ENCODE results near the gene CFAP221. TPM values are rescaled to one million over a fixed set of nuclear protein-coding genes. Genes with fewer than 3 reads are reported as not detected.
"Not testable (repeated sequence)": the region's sequence is repeated elsewhere in the genome, so short reads cannot be mapped to it uniquely, and the experiment has no call there.

The CFAP221 gene
- total RNA-seq, 3 donors from 2014 or later = not detected

DNA sequence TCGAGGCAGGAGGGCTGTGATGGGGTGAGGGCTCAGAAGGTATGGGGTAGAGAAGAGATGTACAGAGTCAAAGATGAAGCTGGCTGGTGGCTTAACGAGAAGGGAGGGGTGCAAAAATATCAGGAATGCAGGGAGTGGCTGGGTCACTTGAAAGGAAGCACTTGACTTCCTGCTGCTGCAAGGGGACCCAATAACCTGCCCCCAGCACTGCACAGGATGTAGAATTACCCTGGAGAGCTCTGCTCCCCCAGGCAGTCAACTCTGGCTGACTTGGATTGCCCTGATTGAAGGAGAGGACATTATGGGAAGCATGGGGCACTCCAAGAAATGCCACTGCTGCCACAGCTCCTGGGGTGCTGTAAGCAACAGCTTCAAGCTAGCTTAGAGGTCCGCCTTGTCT, 41.8 kb downstream of the CFAP221 start:
- Mint-ChIP-seq H3K36me3 (ENCODE audit: insufficient read depth) (no peaks in the 10 kb centered on the region), H3K4me3 (no peak overlapping the region), H3K27me3 (ENCODE audit: low read depth) (peaks cover 5% of the 10 kb centered on the region), H3K4me1 (ENCODE audit: low read depth) (no peaks in the 10 kb centered on the region), H3K9me3 (peaks cover 7% of the 10 kb centered on the region)
- DNase-seq (no peak), ATAC-seq (no peak)

DNA sequence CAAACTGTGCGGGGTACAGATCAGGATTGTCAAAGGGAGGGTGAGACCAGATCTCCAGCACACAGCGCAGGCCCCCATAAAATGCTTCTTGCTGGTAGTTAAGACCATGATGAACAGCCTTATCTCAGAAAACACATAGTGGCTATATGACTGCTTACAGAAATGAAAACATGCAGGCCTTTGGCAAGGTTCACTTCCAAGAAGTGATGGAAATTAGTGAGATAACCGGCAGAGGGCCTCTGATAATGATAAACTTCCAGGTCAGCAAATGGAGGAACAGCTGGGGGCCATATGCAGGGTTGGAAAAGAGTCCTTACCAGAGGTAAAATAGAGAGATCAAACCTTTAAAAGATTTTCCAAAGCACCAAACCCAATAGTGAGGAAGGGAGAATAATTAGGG, 46.6 kb downstream of the CFAP221 start:
- H3K4me3 Mint-ChIP-seq = no peak overlapping the region
- ATAC-seq = no peak
- peaks cover 9% of the 10 kb centered on the region for H3K27me3 Mint-ChIP-seq (ENCODE audit: low read depth)

GRCh38 chr2:119591523-119591922, 47.3 kb downstream of the CFAP221 start:
- Mint-ChIP-seq H3K36me3 (ENCODE audit: insufficient read depth) (no peaks in the 10 kb centered on the region), H3K27me3 (ENCODE audit: low read depth) (peaks cover 8% of the 10 kb centered on the region), H3K9me3 (no peaks in the 10 kb centered on the region), H3K4me1 (ENCODE audit: low read depth) (no peaks in the 10 kb centered on the region), H3K4me3 (no peak overlapping the region)
- ATAC-seq (no peak), DNase-seq (no peak)

More for the DNA sequence above, 46.6 kb downstream of the CFAP221 start:
- no peaks in the 10 kb centered on the region for H3K36me3 Mint-ChIP-seq (ENCODE audit: insufficient read depth)
- no peaks in the 10 kb centered on the region for H3K4me1 Mint-ChIP-seq (ENCODE audit: low read depth)
- no peak for DNase-seq
- no peaks in the 10 kb centered on the region for H3K9me3 Mint-ChIP-seq

- Mint-ChIP-seq H3K27me3 (ENCODE audit: low read depth) (peaks cover 8% of the 10 kb centered on the region), H3K36me3 (ENCODE audit: insufficient read depth) (no peaks in the 10 kb centered on the region), H3K9me3 (no peaks in the 10 kb centered on the region), H3K4me1 (ENCODE audit: low read depth) (no peaks in the 10 kb centered on the region), H3K4me3 (no peak overlapping the region)
- ATAC-seq (no peak), DNase-seq (no peak)
Measured at GRCh38 chr2:119592436-119592835, 48.2 kb downstream of the CFAP221 start.

GRCh38 chr2:119596638-119597037, 52.4 kb downstream of the CFAP221 start:
- no peak for DNase-seq
- Mint-ChIP-seq H3K27me3 (ENCODE audit: low read depth) (peaks cover 8% of the 10 kb centered on the region), H3K4me1 (ENCODE audit: low read depth) (no peaks in the 10 kb centered on the region), H3K36me3 (ENCODE audit: insufficient read depth) (no peaks in the 10 kb centered on the region), H3K4me3 (no peak overlapping the region), H3K9me3 (no peaks in the 10 kb centered on the region)
- ATAC-seq = no peak

DNA sequence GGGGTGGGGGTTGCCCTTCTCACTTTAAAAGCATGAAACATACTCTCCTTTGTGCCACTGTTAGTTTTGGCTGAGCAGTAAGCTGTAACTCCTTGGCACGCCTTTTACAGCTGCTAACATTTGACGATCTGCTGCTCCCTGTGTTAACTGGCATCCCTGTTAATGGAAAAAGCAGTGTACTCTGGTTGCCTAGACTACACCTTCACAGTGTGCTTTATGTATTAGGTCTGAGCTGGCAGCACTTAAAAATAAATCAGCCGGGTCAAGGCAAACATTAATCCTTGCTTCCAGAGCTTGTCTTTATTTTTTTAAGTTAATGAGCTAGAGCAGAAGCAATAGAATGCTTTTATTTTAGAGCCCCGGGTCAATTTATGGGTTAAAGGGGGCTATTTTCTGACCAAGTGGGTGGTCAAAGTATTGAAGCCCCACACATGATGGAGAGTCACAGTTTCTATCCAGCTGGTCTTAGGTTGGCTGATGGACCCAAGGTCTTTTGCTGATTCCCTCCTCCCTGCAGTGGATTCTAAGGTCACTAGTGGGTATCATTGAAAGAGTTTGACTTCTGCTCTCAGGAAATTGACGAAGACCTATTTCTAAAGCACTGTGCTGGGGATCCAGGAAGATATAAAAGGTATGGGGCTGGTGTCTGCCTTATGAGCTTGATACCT, 54.5 kb downstream of the CFAP221 start:
- Mint-ChIP-seq H3K4me3 (no peak overlapping the region), H3K36me3 (ENCODE audit: insufficient read depth) (no peaks in the 10 kb centered on the region), H3K27me3 (ENCODE audit: low read depth) (peaks cover 11% of the 10 kb centered on the region), H3K9me3 (no peaks in the 10 kb centered on the region), H3K4me1 (ENCODE audit: low read depth) (no peaks in the 10 kb centered on the region)
- no peak for ATAC-seq
- no peak for DNase-seq

DNA sequence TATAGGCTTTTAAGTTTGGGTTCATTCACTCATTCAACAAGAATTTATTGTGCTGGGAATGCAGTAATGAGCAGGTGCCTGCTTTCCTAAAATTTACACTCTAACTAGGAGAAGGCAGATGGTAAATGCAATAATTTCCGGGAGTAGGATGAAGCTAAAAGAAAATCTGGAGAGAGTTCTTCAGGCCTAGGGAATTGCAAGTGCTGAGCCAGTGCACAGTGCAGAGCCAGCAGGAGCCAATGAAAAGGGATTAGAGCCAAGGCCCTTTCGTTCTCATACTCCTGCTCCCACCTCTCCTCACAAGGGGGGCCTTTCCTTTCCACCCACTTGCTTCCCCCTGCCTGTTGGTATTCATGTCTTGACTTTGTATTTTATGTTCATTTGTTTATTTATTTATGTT, 55.1 kb downstream of the CFAP221 start:
- H3K9me3 Mint-ChIP-seq = no peaks in the 10 kb centered on the region
- no peaks in the 10 kb centered on the region for H3K4me1 Mint-ChIP-seq (ENCODE audit: low read depth)
- no peak for ATAC-seq
- H3K27me3 Mint-ChIP-seq (ENCODE audit: low read depth) = peaks cover 14% of the 10 kb centered on the region
- DNase-seq = no peak
- no peak overlapping the region for H3K4me3 Mint-ChIP-seq
- H3K36me3 Mint-ChIP-seq (ENCODE audit: insufficient read depth) = no peaks in the 10 kb centered on the region

DNA sequence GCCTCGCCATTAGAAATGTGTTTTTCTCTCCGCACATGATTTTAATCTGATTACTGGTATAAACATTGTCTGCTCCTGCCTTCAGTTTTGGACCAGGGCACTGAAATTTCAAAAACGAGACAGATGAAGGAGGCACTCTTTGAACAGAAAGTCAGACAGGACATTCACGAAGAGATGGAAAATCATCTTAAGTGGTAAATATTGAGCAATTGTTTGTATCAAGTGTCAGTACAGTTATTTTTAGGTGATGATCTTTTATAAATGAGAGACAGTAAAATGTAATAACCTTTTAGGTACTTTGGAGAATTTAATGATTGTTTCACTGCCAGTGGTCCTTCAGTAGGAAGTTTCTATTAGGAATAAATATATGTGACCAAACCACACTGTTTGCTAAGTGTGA, 60.8 kb downstream of the CFAP221 start:
- Mint-ChIP-seq H3K9me3 (no peaks in the 10 kb centered on the region), H3K4me1 (ENCODE audit: low read depth) (no peaks in the 10 kb centered on the region), H3K27me3 (ENCODE audit: low read depth) (peaks cover 36% of the 10 kb centered on the region), H3K36me3 (ENCODE audit: insufficient read depth) (no peaks in the 10 kb centered on the region), H3K4me3 (no peak overlapping the region)
- DNase-seq (no peak), ATAC-seq (no peak)

- Mint-ChIP-seq H3K36me3 (ENCODE audit: insufficient read depth) (no peaks in the 10 kb centered on the region), H3K4me1 (ENCODE audit: low read depth) (no peaks in the 10 kb centered on the region), H3K4me3 (no peak overlapping the region), H3K27me3 (ENCODE audit: low read depth) (peaks cover 35% of the 10 kb centered on the region), H3K9me3 (no peaks in the 10 kb centered on the region)
- ATAC-seq = no peak
- no peak for DNase-seq
Measured at GRCh38 chr2:119606674-119607073, 62.4 kb downstream of the CFAP221 start.

DNA sequence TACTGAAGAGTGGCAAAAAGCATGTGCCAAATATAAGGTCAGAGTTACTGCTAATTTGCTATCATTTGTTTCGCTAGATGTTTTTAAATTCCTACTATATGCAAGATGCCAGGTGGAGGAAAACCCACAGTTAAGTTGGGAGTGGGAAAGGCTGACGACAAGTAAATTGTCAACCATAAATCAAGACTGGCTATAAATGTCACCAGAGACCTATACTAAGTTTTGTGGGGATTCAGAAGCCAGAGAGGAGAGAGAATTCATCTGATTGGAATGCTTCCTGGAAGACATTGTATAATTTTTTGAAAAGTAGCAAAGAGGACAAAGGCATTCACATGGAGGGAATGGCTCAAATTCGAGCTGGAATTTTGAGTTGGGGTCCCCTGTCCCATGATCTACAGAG, 64.3 kb downstream of the CFAP221 start:
- H3K36me3 Mint-ChIP-seq (ENCODE audit: insufficient read depth) = no peaks in the 10 kb centered on the region
- ATAC-seq = no peak
- no peak for DNase-seq
- H3K4me1 Mint-ChIP-seq (ENCODE audit: low read depth) = no peaks in the 10 kb centered on the region
- H3K27me3 Mint-ChIP-seq (ENCODE audit: low read depth) = peaks cover 31% of the 10 kb centered on the region
- H3K4me3 Mint-ChIP-seq = no peak overlapping the region
- peaks cover under 1% of the 10 kb centered on the region for H3K9me3 Mint-ChIP-seq

DNA sequence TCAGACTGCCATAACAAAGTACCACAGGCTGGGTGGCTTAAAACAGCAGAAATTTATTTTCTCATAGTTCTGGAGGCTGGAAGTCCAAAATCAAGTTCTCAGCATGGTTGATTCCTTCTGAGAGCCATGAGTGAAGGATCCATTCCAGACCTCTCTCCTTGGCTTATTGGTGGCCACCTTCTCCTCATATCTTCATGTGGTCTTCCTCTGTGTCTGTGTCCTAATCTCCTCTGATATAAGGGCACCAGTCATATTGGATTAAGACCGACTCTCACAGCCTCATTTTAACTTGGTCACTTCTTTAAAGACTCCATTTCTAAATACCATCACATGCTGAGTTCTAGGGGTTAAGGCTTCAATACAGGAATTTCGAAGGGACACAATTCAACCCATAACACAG, 65.1 kb downstream of the CFAP221 start:
- no peaks in the 10 kb centered on the region for H3K4me1 Mint-ChIP-seq (ENCODE audit: low read depth)

DNA sequence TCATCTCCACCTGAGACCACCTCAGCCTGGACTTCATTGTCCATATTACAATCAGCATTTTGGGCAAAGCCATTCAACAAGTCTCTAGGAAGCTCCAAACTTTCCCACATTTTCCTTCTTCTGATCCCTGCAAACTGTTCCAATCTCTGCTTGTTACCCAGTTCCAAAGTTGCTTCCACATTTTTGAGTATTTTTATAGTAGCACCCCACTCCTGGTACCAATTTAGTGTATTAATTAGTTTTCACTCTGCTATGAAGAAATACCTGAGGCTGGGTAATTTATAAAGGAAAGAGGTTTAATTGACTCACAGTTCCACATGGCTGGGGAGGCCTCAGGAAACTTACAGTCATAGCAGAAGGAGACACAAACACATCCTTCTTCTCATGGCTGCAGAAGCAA, 69.9 kb downstream of the CFAP221 start:
- DNase-seq; ATAC-seq; H3K4me1 Mint-ChIP-seq (ENCODE audit: low read depth); H3K36me3 Mint-ChIP-seq (ENCODE audit: insufficient read depth); H3K4me3 Mint-ChIP-seq: not testable (repeated sequence)
- Mint-ChIP-seq H3K27me3 (ENCODE audit: low read depth) (peaks cover 22% of the 10 kb centered on the region), H3K9me3 (peaks cover 23% of the 10 kb centered on the region)

More for the DNA sequence above, 65.1 kb downstream of the CFAP221 start:
- peaks cover 28% of the 10 kb centered on the region for H3K27me3 Mint-ChIP-seq (ENCODE audit: low read depth)
- no peaks in the 10 kb centered on the region for H3K36me3 Mint-ChIP-seq (ENCODE audit: insufficient read depth)
- DNase-seq (no peak), ATAC-seq (no peak)
- peaks cover 8% of the 10 kb centered on the region for H3K9me3 Mint-ChIP-seq
- H3K4me3 Mint-ChIP-seq = no peak overlapping the region

- peaks cover 23% of the 10 kb centered on the region for H3K9me3 Mint-ChIP-seq
- ATAC-seq (no peak), DNase-seq (no peak)
- H3K4me1 Mint-ChIP-seq (ENCODE audit: low read depth) = no peaks in the 10 kb centered on the region
- H3K27me3 Mint-ChIP-seq (ENCODE audit: low read depth) = peaks cover 19% of the 10 kb centered on the region
- H3K4me3 Mint-ChIP-seq = no peak overlapping the region
- H3K36me3 Mint-ChIP-seq (ENCODE audit: insufficient read depth) = no peaks in the 10 kb centered on the region
Measured at GRCh38 chr2:119616421-119616820, 72.2 kb downstream of the CFAP221 start.

DNA sequence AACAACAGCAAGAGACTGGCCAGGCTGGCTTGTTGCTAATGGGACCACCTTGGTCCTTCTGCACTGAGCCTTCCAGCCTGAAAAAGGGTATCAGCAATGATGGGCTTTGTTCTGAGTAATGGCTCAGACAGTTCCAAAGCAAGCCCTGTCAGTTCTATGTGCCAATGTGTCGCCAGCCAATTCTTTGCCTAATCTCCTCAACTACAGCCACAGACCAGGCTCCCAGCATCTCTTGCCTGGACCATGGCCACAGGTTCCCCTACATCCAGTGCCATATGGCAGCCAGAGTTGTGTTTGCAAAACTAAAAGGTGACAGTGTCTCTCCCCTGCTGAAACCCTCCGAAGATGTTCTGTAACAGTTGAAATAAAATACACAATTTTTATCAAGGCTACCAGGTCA, 73.2 kb downstream of the CFAP221 start:
- Mint-ChIP-seq H3K9me3 (peaks cover 23% of the 10 kb centered on the region), H3K4me1 (ENCODE audit: low read depth) (no peaks in the 10 kb centered on the region), H3K4me3 (no peak overlapping the region), H3K27me3 (ENCODE audit: low read depth) (peaks cover 19% of the 10 kb centered on the region), H3K36me3 (ENCODE audit: insufficient read depth) (no peaks in the 10 kb centered on the region)
- ATAC-seq (no peak), DNase-seq (no peak)

GRCh38 chr2:119618725-119619124, 74.5 kb downstream of the CFAP221 start:
- not testable (repeated sequence) for H3K4me3 Mint-ChIP-seq; DNase-seq; H3K36me3 Mint-ChIP-seq (ENCODE audit: insufficient read depth); ATAC-seq; H3K4me1 Mint-ChIP-seq (ENCODE audit: low read depth)
- Mint-ChIP-seq H3K9me3 (peaks cover 21% of the 10 kb centered on the region), H3K27me3 (ENCODE audit: low read depth) (peaks cover 19% of the 10 kb centered on the region)
